Duodenal mucosa (tissue), 2 donors: ENCODE measurements around the gene GOLT1B.

Source experiments
- H3K27ac ChIP-seq: one replicate; pipeline ENCODE4 v1.7.0; 2013; ENCODE audit warnings: low read depth, low read length
- H3K27me3 ChIP-seq, 2 donors: one replicate each; pipeline ENCODE4 v1.7.0; 2013; ENCODE audit warnings: low read length in 2 of 2, control low read depth in 1 of 2; ENCODE audit not compliant: insufficient read depth in 2 of 2, control insufficient read depth in 1 of 2
- H3K36me3 ChIP-seq, 2 donors: one replicate each; pipeline ENCODE4 v1.7.0; 2013; ENCODE audit warnings: low read length in 2 of 2, control low read depth in 1 of 2; ENCODE audit not compliant: insufficient read depth in 2 of 2, control insufficient read depth in 1 of 2
- H3K4me1 ChIP-seq, 2 donors: one replicate each; pipeline ENCODE4 v1.7.0; 2013; ENCODE audit warnings: low read length in 2 of 2, control low read depth in 1 of 2; ENCODE audit not compliant: insufficient read depth in 2 of 2, control insufficient read depth in 1 of 2
- H3K4me3 ChIP-seq, 2 donors: one replicate each; pipeline ENCODE4 v1.7.0; 2013; ENCODE audit warnings: low read length in 2 of 2, low read depth in 1 of 2
- H3K9ac ChIP-seq, 2 donors: one replicate each; pipeline ENCODE4 v1.7.0; 2013; ENCODE audit warnings: low read length in 2 of 2, low read depth in 1 of 2
- H3K9me3 ChIP-seq, 2 donors: one replicate each; pipeline ENCODE4 v1.7.0; 2013; ENCODE audit warnings: low read length in 2 of 2, control low read depth in 1 of 2; ENCODE audit not compliant: control insufficient read depth in 1 of 2

GOLT1B gene

DNA sequence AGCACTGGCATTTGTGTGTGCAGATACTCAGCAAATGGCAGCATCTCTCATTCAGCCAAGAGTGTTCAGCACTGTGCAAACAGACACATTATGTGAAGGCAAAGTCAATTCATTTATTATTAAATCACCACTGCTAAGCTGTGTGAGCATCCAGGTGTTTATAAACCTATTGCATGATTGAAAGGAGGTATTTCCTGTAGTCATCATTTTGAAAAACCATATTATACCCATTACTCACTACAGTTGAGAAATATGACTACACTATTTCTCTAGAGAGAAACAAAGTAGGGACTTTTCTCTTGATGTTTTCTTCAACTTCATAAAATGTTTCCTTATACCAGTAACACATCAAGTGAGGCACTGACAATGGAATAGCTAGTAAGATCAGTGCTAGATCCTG lies 38.2 kb downstream of the GOLT1B start:
- Histone ChIP-seq H3K4me3 (no peak overlapping the region), H3K4me1 (no peaks in the 10 kb centered on the region), H3K27me3 (no peaks in the 10 kb centered on the region), H3K36me3 (no peaks in the 10 kb centered on the region), H3K9me3 (no peaks in the 10 kb centered on the region), H3K9ac (no peak overlapping the region), H3K27ac (no peak overlapping the region)

GRCh38 chr12:21541773-21542172 lies 40.2 kb downstream of the GOLT1B start:
- Histone ChIP-seq H3K9me3 (no peaks in the 10 kb centered on the region), H3K27me3 (no peaks in the 10 kb centered on the region), H3K9ac (no peak overlapping the region), H3K36me3 (no peaks in the 10 kb centered on the region), H3K27ac (no peak overlapping the region), H3K4me1 (no peaks in the 10 kb centered on the region), H3K4me3 (no peak overlapping the region)

GRCh38 chr12:21542403-21542802 lies 40.8 kb downstream of the GOLT1B start:
- Histone ChIP-seq H3K4me3 (no peak overlapping the region), H3K9me3 (no peaks in the 10 kb centered on the region), H3K9ac (no peak overlapping the region), H3K27me3 (no peaks in the 10 kb centered on the region), H3K27ac (no peak overlapping the region), H3K4me1 (no peaks in the 10 kb centered on the region), H3K36me3 (no peaks in the 10 kb centered on the region)

DNA sequence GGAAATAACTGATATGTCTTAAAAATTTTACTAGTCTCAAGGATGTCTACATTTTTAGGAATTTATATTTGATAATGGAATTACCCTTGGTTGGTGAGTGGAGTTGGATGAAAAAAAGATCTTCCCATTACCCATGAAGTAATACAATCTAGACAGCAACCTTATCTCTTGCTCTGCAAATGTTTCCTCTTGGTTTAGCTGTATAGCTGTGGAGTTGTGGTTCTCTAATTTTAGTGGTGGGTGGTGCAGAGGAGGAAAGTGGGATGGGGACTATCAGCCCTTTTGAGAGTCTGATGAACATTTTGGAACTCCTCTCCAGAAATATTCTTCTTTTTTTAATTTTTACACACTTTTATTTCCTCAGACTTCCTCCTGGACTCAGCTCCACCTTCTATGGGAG lies 41.6 kb downstream of the GOLT1B start:
- H3K36me3 ChIP-seq: no peaks in the 10 kb centered on the region
- no peak overlapping the region for H3K27ac ChIP-seq
- no peaks in the 10 kb centered on the region for H3K27me3 ChIP-seq
- H3K9ac ChIP-seq: no peak overlapping the region
- H3K9me3 ChIP-seq: no peaks in the 10 kb centered on the region
- no peak overlapping the region for H3K4me3 ChIP-seq
- no peaks in the 10 kb centered on the region for H3K4me1 ChIP-seq

DNA sequence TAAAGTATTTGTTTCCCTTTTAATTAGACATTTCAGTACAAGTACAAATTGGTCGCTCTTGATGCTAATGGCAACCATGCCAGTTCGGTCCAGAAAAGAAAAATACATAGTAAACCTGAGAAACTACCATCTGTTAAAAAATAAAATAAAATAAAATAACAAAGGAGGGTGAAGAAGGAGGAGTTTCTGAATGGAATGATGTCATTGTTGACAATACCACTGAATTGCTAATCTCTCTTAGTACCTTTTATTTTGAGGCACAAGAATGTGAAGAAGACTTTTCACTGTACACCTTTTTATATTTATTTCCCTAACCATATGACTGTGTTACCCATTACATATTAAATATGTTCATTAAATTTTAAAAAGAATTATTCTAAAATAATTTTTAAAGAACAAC lies 44.0 kb downstream of the GOLT1B start:
- no peak overlapping the region for H3K4me3 ChIP-seq
- H3K27ac ChIP-seq: no peak overlapping the region

GRCh38 chr12:21546716-21547115 lies 45.1 kb downstream of the GOLT1B start:
- Histone ChIP-seq H3K27me3 (no peaks in the 10 kb centered on the region), H3K4me3 (no peak overlapping the region), H3K27ac (no peak overlapping the region), H3K9ac (no peak overlapping the region), H3K4me1 (no peaks in the 10 kb centered on the region), H3K9me3 (no peaks in the 10 kb centered on the region), H3K36me3 (no peaks in the 10 kb centered on the region)

More for the DNA sequence above, 44.0 kb downstream of the GOLT1B start:
- Histone ChIP-seq H3K9ac (no peak overlapping the region), H3K27me3 (no peaks in the 10 kb centered on the region), H3K36me3 (no peaks in the 10 kb centered on the region), H3K9me3 (no peaks in the 10 kb centered on the region), H3K4me1 (no peaks in the 10 kb centered on the region)

DNA sequence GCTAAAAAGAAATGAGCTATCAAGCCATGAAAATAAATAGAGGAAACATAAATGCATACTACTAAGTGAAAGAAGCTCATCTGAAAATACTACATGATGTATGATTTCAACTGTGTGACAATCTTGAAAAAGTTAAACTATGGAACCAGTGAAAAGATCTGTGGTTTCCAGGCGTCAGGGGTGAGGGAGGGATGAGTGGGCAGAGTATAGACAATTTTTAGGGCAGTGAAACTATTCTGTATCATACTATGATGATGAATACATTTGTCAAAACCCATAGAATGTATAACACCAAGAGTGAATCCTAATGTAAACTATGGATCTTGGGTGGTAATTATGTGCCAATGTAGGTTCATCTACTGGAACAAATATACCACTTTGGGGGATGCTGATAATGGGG lies 45.8 kb downstream of the GOLT1B start:
- Histone ChIP-seq H3K4me3 (no peak overlapping the region), H3K9me3 (no peaks in the 10 kb centered on the region), H3K36me3 (no peaks in the 10 kb centered on the region), H3K27me3 (no peaks in the 10 kb centered on the region), H3K9ac (no peak overlapping the region), H3K4me1 (no peaks in the 10 kb centered on the region), H3K27ac (no peak overlapping the region)

- no peaks in the 10 kb centered on the region for H3K9me3 ChIP-seq
- H3K27me3 ChIP-seq: no peaks in the 10 kb centered on the region
- H3K36me3 ChIP-seq: no peaks in the 10 kb centered on the region
- no peak overlapping the region for H3K27ac ChIP-seq
- H3K4me3 ChIP-seq: no peak overlapping the region
- H3K4me1 ChIP-seq: no peaks in the 10 kb centered on the region
- no peak overlapping the region for H3K9ac ChIP-seq
Measured at GRCh38 chr12:21551841-21552465, 50.4 kb downstream of the GOLT1B start.

- Histone ChIP-seq H3K27me3 (no peaks in the 10 kb centered on the region), H3K4me3 (no peak overlapping the region), H3K9me3 (no peaks in the 10 kb centered on the region), H3K4me1 (no peaks in the 10 kb centered on the region), H3K9ac (no peak overlapping the region), H3K36me3 (no peaks in the 10 kb centered on the region), H3K27ac (no peak overlapping the region)
Measured at GRCh38 chr12:21552635-21553328, 51.2 kb downstream of the GOLT1B start.

GRCh38 chr12:21553329-21553675 lies 51.7 kb downstream of the GOLT1B start:
- Histone ChIP-seq H3K27me3 (no peaks in the 10 kb centered on the region), H3K27ac (no peak overlapping the region), H3K9me3 (no peaks in the 10 kb centered on the region), H3K9ac (no peak overlapping the region), H3K4me3 (no peak overlapping the region), H3K4me1 (no peaks in the 10 kb centered on the region), H3K36me3 (no peaks in the 10 kb centered on the region)
